ENCODE data around the gene IL5. TPM values are rescaled to one million over a fixed set of nuclear protein-coding genes. Genes with fewer than 3 reads are reported as not detected.
"Not testable (repeated sequence)": the region's sequence is repeated elsewhere in the genome, so short reads cannot be mapped to it uniquely, and the experiment has no call there.

Gene IL5
- not detected for total RNA-seq

- TF ChIP-seq POLR2A (IDR thresholded peaks at IDR 0.05), result no peak
- TF ChIP-seq CTCF (IDR thresholded peaks at IDR 0.05), result no peak
- TF ChIP-seq POLR2AphosphoS5 (IDR thresholded peaks at IDR 0.05), result no peak
- H3K4me3 ChIP-seq, result no peak within 1 kb of the TSS
- no peak for DNase-seq (ENCODE audit: low spot score in 2 of 2)
- H3K9me3 ChIP-seq, result no peaks in the 10 kb centered on the region
- H3K36me3 ChIP-seq, result no peaks in the 10 kb centered on the region
- no peak within 1 kb of the TSS for H3K27ac ChIP-seq
- no peaks in the 10 kb centered on the region for H3K27me3 ChIP-seq
- intact Hi-C loops (cut with DNase I; ENCODE audit: low total_unique reads), result no loop called here
- H3K4me1 ChIP-seq, result no peaks in the 10 kb centered on the region
Observed at GRCh38 chr5:132543472-132544201, at the start of gene IL5. Gene IL5, minus strand, starts transcription at chr5:132543522. Its CDS starts 44 bp downstream, at chr5:132543478.

- intact Hi-C loops (cut with DNase I; ENCODE audit: low total_unique reads), result no loop called here
- no peaks in the 10 kb centered on the region for H3K9me3 ChIP-seq
- DNase-seq (ENCODE audit: low spot score in 2 of 2), result no peak
- no peaks in the 10 kb centered on the region for H3K36me3 ChIP-seq
- H3K4me3 ChIP-seq, result no peak overlapping the region
- H3K4me1 ChIP-seq, result no peaks in the 10 kb centered on the region
- no peaks in the 10 kb centered on the region for H3K27me3 ChIP-seq
- H3K27ac ChIP-seq, result no peak overlapping the region
- no peak for TF ChIP-seq POLR2AphosphoS5 (IDR thresholded peaks at IDR 0.05)
- TF ChIP-seq POLR2A (IDR thresholded peaks at IDR 0.05), result no peak
Observed at GRCh38 chr5:132592521-132592920, 49.2 kb upstream of the IL5 start.

GRCh38 chr5:132591145-132591544, 47.8 kb upstream of the IL5 start:
- no peaks in the 10 kb centered on the region for H3K9me3 ChIP-seq
- no peak for TF ChIP-seq CTCF (IDR thresholded peaks at IDR 0.05)
- no peak for TF ChIP-seq POLR2AphosphoS5 (IDR thresholded peaks at IDR 0.05)
- TF ChIP-seq POLR2A (IDR thresholded peaks at IDR 0.05), result no peak
- H3K4me1 ChIP-seq, result no peaks in the 10 kb centered on the region
- no peaks in the 10 kb centered on the region for H3K36me3 ChIP-seq
- no peak overlapping the region for H3K27ac ChIP-seq
- intact Hi-C loops (cut with DNase I; ENCODE audit: low total_unique reads), result no loop called here
- no peak for DNase-seq (ENCODE audit: low spot score in 2 of 2)
- H3K4me3 ChIP-seq, result no peak overlapping the region
- H3K27me3 ChIP-seq, result no peaks in the 10 kb centered on the region

GRCh38 chr5:132589467-132589866, 46.1 kb upstream of the IL5 start:
- H3K36me3 ChIP-seq, result no peaks in the 10 kb centered on the region

GRCh38 chr5:132586063-132586462, 42.7 kb upstream of the IL5 start:
- Histone ChIP-seq H3K9me3 (no peaks in the 10 kb centered on the region), H3K4me3 (no peak overlapping the region), H3K36me3 (no peaks in the 10 kb centered on the region), H3K27me3 (no peaks in the 10 kb centered on the region), H3K27ac (no peak overlapping the region), H3K4me1 (no peaks in the 10 kb centered on the region)
- intact Hi-C loops (cut with DNase I; ENCODE audit: low total_unique reads), result no loop called here
- TF ChIP-seq POLR2A (IDR thresholded peaks at IDR 0.05) (no peak), CTCF (IDR thresholded peaks at IDR 0.05) (no peak), POLR2AphosphoS5 (IDR thresholded peaks at IDR 0.05) (no peak)
- DNase-seq (ENCODE audit: low spot score in 2 of 2), result no peak

More at GRCh38 chr5:132589467-132589866, 46.1 kb upstream of the IL5 start:
- no peak for TF ChIP-seq POLR2A (IDR thresholded peaks at IDR 0.05)
- TF ChIP-seq CTCF (IDR thresholded peaks at IDR 0.05), result no peak
- no peak for TF ChIP-seq POLR2AphosphoS5 (IDR thresholded peaks at IDR 0.05)
- no peak for DNase-seq (ENCODE audit: low spot score in 2 of 2)
- Histone ChIP-seq H3K27ac (no peak overlapping the region), H3K4me3 (no peak overlapping the region), H3K4me1 (no peaks in the 10 kb centered on the region), H3K9me3 (no peaks in the 10 kb centered on the region), H3K27me3 (no peaks in the 10 kb centered on the region)
- intact Hi-C loops (cut with DNase I; ENCODE audit: low total_unique reads), result no loop called here

- H3K4me1 ChIP-seq, H3K36me3 ChIP-seq: not testable (repeated sequence)
Observed at GRCh38 chr5:132584560-132584959, 41.2 kb upstream of the IL5 start.

More at GRCh38 chr5:132584560-132584959, 41.2 kb upstream of the IL5 start:
- H3K27me3 ChIP-seq; H3K4me3 ChIP-seq; H3K27ac ChIP-seq; intact Hi-C loops (cut with DNase I; ENCODE audit: low total_unique reads); DNase-seq (ENCODE audit: low spot score in 2 of 2); H3K9me3 ChIP-seq: not testable (repeated sequence)

Data from breast epithelium (tissue), 4 donors.